ENCODE results near the gene ADGRB3.

ADGRB3 gene

DNA sequence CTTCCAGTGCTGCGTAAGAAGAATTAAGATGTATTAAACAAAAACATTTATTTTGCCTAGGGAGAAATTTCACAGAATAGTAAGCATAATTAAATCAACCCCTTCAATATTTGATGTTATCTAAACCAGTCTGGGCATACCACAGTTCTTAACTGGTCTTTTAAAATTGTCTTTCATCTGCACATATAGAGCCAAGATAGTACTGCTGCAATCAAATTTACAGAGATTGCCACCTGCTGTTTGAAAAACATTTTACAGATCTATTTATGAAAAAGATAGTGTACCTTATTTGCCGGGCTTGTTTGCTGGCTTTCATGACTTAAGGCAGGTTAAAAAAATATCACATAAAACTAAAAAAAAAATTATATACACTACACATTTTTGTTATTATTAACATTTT is 323.2 kb downstream of the ADGRB3 start:
- peak; percentile 11 to 26 for DNase-seq (ENCODE audit: low read depth in 2 of 2)
- TF ChIP-seq, protein P1, sequence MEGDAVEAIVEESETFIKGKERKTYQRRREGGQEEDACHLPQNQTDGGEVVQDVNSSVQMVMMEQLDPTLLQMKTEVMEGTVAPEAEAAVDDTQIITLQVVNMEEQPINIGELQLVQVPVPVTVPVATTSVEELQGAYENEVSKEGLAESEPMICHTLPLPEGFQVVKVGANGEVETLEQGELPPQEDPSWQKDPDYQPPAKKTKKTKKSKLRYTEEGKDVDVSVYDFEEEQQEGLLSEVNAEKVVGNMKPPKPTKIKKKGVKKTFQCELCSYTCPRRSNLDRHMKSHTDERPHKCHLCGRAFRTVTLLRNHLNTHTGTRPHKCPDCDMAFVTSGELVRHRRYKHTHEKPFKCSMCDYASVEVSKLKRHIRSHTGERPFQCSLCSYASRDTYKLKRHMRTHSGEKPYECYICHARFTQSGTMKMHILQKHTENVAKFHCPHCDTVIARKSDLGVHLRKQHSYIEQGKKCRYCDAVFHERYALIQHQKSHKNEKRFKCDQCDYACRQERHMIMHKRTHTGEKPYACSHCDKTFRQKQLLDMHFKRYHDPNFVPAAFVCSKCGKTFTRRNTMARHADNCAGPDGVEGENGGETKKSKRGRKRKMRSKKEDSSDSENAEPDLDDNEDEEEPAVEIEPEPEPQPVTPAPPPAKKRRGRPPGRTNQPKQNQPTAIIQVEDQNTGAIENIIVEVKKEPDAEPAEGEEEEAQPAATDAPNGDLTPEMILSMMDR (IDR thresholded peaks at IDR 0.05; ENCODE audit: low read depth, low read length) = no peak
- no peak overlapping the region for H3K4me3 ChIP-seq (replicated peaks in 1 of 2; ENCODE audit: low read depth in 2 of 2, low read length in 2 of 2)

DNA sequence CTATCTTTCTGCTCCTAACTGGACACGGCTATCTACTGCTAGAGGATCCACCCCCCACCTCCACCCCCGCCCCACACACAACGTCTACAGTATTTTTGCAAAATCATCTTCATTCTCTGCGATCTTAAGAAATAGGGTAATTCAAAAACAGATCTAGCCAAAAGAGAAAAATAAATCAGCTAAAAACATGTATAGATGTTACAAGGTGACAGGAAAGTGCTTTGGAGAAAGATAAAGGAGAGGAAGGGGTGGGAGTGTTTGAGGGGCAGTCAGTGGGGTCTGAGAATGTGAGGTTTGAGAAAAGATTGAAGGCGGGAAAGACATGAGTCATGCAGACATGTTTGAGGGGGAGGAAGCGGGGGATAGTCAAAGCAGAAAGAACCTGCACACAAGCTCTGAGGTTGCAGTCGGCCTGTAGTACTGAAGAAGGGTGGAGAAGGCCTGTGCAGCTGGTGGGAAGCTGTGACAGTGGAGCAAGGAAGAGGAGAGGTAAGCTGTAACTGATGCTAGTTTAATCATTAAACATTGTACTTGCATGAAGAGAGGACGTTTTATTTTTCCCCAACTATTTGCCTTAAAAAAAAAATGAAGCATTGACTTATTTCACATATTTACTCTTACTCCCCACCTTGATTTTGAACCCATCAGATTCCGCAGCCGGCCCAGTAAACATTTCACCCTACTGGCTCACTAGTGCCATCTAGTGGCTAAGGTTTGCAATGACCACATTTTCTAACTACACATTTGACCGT is 332.6 kb downstream of the ADGRB3 start:
- TF ChIP-seq, protein P1 (IDR thresholded peaks at IDR 0.05; ENCODE audit: low read depth, low read length) = peak; percentile 85
- no peak overlapping the region for H3K4me3 ChIP-seq (replicated peaks in 1 of 2; ENCODE audit: low read depth in 2 of 2, low read length in 2 of 2)
- peak; percentile 64 to 67 for DNase-seq (ENCODE audit: low read depth in 2 of 2)

DNA sequence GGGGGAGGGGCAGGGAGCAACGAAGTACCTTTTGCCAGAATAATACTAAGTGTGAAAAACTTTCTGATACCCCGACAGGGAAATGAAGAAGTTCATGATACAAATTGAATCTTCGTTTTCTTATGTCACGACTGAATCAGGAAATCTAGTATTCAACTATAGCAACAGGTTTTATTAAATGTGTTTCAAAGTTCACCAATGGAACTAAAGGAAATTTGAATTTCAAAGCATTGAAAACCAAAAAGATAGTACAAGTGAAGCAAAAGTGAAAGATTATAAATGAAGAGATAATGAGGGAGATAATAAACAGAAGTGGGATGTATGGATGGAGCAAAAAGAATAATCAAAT is 333.2 kb downstream of the ADGRB3 start:
- H3K4me3 ChIP-seq (replicated peaks in 1 of 2; ENCODE audit: low read depth in 2 of 2, low read length in 2 of 2) = no peak overlapping the region
- TF ChIP-seq, protein P1 (IDR thresholded peaks at IDR 0.05; ENCODE audit: low read depth, low read length) = no peak
- no peak for DNase-seq (ENCODE audit: low read depth in 2 of 2)

GRCh38 chr6:68973066-68973465 is 338.0 kb downstream of the ADGRB3 start:
- no peak overlapping the region for H3K4me3 ChIP-seq (replicated peaks in 1 of 2; ENCODE audit: low read depth in 2 of 2, low read length in 2 of 2)
- TF ChIP-seq, protein P1 (IDR thresholded peaks at IDR 0.05; ENCODE audit: low read depth, low read length) = no peak
- DNase-seq (ENCODE audit: low read depth in 2 of 2) = no peak

DNA sequence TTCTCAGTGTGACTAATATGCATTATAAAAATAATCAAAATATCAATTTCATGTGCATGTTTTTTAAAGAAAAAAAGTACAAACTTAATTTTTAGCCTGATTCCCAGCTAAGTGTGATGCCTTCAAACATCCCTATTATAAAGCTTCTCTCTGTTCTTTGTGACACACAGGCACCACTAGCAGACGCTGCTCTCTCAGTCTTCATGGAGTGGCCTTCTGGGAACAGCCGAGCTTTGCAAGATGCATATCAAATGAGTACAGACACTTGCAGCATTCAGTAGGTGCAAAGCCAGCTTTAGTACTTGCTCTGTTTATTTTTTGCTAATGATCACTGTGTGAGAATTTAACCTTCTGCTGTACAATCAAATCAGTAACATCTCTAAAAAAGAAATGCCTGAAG is 340.0 kb downstream of the ADGRB3 start:
- no peak overlapping the region for H3K4me3 ChIP-seq (replicated peaks in 1 of 2; ENCODE audit: low read depth in 2 of 2, low read length in 2 of 2)
- TF ChIP-seq, protein P1 (IDR thresholded peaks at IDR 0.05; ENCODE audit: low read depth, low read length) = peak; percentile 46
- peak; percentile 5 to 42 for DNase-seq (ENCODE audit: low read depth in 2 of 2)

DNA sequence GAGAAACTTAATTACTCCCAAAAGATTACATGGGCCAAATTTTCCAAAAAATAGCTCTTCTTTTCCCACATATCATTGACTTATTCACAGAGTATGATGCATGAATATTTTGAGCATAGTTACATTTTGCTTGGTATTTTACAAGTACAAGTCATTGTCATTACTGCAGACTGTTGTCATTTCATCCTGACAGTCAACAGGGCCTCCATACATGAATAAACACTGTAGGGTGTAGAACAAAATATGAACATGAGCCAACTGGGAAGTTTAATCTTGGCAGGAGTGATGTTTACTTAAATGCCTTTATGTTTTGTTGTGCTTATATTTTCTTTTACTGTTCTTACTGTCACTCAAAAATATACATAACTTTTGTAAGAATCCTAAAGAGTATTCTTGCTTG is 340.7 kb downstream of the ADGRB3 start:
- TF ChIP-seq, protein P1 (IDR thresholded peaks at IDR 0.05; ENCODE audit: low read depth, low read length) = no peak
- no peak overlapping the region for H3K4me3 ChIP-seq (replicated peaks in 1 of 2; ENCODE audit: low read depth in 2 of 2, low read length in 2 of 2)
- no peak for DNase-seq (ENCODE audit: low read depth in 2 of 2)

DNA sequence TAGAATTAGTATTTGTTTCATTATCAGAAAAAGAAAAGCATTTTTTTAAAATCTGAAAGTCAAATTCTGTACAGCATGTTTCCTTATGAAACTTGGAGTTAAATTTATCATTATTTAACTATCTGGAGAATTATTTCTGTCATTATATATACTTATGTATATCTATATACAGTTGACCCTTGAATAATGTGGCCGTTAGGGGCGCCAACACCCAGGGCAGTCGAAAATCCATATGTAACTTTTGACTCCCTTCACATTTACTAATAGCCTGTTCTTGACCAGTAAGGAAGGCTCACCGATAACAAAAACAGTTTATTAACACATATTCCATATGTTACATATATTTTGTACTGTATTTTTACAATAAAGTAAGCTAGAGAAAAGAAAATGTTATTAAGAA is 341.2 kb downstream of the ADGRB3 start:
- no peak overlapping the region for H3K4me3 ChIP-seq (replicated peaks in 1 of 2; ENCODE audit: low read depth in 2 of 2, low read length in 2 of 2)
- no peak for DNase-seq (ENCODE audit: low read depth in 2 of 2)
- TF ChIP-seq, protein P1 (IDR thresholded peaks at IDR 0.05; ENCODE audit: low read depth, low read length) = no peak
